ENCODE data around the gene MATK.

Gene MATK

DNA sequence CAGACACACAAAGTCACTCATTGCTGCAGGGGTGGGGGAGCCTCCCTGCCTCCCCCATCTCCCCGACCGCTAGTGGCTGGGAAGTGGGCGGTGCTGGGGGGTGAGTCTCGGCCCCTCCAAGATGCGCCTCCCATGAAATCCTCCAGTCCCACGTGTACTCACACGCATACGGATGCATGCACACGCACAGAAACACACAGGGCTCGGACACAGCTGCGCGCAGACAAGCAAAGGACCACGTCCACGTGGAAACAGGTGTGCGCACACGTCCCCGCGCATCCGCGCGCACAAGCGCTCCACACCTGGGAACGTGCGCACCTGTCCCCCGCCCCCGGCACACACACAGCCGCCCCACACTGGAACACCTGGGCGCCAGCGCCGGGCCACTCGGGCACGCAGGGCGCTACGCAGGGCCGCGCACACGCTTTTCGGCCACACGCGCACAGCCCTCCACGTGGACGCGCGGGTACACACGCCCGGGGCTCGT, 687 bp downstream of the MATK start:
- DNase-seq = no peak

DNA sequence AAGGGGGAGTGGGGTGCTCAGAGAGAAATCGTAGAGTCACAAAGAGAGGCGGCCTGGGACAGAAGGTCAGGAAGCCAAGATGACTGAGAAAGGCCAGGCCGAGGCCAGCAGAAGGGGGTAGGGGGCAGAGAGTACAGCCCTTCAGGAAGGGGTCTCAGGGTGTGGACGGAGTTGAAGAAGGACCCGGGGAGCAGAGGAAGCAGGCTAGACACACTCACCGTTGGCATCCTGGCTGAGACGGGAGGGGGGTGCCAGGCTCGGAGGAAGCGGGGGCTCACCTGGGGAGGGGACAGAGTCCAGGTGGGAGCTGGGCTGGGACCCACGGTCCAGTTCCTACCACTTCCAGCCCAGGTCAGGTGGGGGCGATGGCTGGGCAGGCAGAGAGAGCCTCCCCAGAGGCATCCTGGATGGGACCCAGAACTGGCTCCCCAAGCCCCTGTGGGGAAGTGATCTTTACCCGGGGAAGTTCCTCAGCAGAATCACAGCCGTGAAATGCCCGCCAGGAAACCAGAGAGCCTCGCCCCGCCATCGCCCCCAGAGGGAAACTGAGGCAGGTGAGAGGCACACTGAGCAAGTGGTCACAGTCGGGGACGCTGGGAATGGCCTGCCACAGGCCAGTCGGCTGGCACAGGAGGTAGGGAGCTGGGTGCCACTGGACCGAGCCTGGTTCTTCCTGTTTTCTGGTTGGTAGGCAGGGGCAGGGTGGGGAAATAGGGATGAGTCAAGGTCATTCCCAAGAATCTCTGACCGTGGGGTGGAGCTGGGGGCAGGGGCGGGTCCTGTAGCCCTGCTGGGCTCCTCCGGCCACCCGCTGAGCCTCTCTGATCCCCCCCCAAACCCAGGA, 1.4 kb downstream of the MATK start:
- no peak for DNase-seq

DNA sequence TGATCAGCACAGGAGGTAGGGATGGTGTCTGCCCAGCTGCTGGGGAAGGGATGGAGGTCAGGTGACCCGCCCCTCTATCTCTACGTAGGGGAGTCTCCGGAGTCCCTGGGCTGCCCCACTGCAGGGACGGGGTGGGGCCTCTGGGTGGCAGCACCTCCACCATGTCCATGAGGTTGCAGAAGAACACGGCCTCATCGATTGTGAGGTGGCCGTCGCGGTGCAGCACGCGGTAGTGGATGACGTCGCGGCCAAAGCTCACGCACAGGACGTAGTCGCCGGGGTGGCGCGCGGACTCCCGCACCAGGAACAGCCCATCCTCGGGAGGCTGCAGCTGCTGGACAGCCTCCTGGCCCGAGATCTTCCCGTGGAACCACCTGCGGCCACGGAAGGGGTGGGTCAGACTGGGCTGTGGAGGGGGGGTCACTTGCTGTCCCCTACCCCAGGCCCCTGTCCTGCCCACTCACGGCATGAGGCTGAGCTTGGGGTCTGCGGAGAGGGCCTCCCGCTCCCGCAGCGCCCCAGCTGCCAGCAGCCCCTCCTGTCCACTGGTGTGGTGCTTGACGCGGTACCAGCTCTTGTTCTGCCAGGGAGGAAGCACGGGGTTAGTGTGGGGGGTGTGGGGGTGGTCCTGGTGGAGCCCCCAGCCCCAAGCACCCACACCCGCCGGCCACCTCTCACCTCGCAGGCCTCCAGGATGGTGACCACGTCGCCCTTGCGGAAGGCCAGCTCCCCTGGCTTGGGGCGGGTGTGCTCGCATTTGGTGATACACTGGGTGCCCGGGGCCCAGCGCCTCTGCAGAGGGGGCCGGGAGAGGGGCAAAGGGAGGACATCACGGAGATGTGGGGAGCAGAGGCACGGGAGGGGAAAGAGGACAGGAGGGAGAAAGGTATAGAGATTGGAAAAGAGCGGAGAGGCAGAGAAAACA, 2.3 kb downstream of the MATK start:
- DNase-seq = no peak

DNA sequence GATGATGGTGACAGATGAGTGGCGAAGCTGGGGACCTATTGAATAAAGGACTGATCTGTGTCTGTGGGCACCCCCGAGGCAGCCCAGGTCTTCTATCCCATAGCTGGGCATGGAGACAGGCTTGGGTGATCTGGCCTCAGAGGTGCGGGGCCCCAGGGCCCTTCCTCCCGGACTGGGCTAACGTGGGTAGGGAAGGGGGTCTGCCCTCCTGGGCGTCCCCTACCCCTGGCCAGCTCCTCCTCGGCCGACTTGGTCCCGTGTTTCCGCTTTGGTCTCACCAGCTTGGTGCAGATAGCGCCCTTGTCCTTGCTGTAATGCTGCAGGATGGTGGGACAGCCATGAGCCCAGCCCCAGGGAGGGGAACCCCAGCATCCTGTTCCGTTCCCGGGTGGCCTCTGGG, 3.3 kb downstream of the MATK start:
- no peak for DNase-seq

DNA sequence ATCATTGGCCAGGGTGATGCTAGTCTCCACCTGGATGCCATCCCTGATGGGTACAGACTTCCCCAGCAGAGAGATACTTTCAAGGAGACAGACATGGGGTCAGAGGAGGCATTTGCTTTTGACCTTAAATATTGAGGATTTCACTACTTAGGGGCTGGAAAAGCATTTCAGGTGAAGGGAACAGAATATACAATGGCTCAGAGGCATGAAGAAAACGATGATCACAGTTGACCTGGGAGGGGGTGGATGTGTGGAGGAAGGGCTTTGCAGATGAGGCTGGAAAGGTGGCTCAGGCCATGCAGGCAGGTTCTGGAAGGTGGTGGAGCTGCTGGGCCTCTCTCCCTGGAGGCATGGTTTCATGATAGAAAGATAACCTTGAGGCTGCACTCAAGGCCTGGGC, 3.9 kb downstream of the MATK start:
- no peak for DNase-seq

DNA sequence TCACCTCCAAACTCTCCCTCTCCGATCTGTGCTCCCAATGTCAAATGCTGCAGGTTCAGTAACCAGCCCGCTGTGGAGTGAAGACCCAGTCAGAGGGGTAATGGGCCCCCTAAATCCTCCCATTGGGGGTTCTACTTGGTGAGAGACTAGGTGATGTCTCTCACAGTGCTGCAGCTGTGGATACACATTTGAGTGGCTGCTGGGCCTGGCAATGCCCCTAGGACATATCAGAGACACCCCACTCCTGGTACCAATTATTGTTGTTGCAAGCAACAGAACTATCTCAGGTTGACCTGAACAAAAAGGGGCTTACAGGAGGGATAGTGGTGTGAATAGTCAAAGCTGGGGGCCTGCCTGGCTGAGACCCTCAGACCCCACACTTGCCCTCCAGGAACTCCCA, 4.6 kb downstream of the MATK start:
- no peak for DNase-seq

DNA sequence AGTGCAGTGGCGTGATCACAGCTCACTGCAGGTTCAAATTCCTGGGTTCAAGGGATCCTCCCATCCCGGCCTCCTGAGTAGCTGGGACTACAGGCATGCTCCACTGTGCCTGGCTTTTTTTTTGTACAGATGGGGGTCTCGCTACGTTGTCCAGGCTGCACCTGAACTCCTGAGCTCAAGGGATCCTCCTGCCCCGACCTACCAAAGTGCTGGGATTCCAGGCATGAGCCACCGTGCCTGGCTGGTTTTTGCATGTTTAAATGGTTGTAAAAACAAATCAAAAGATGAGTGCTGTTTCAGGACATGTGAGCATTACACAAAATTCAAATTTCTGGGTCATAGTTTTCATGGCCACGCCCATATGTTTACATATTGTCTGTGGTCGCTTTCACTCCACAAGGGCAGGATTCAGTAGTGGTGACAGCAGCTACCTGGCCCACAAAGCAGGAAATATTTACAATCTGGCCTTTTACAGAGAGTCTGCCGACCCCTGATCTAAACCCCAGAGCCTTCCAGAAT, 5.3 kb downstream of the MATK start:
- no peak for DNase-seq

DNA sequence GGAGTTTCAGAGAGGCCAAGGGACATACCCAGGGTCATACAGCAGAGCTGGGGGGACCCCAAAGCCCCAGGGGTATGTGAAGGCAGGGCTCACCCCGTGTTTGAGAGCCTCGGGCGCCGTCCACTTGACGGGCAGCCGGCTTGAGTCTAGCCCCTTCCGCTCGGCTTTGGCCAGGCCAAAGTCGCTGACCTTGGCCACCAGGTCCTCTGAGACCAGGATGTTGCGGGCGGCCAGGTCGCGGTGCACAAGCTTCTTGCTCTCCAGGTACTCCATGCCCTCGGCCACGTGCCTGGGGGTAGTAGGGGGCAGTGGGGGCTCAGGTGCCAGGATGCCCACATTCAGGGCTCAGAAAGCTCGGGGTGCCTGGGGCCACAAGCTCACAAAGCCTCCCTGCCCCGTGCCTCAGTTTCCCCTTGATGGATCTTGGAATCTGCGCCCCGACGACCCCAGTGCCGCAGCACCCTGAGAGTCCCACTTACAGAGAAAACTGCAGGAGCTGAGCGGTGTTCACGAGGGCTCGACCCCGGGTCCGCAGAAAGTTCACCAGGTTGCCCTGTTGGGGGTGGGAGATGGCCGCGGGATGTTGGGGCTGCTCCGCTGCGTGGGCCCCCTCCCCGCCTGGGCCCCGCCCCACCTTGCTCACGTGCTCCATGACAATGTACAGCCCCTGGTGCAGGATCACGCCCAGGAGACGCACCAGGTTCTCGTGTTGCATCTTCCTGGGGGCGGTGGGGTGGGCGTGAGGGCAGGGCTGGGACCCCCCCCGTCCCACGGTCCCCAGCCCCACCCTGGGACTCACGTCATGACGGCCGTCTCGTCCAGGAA, 7.1 kb downstream of the MATK start:
- DNase-seq = no peak

DNA sequence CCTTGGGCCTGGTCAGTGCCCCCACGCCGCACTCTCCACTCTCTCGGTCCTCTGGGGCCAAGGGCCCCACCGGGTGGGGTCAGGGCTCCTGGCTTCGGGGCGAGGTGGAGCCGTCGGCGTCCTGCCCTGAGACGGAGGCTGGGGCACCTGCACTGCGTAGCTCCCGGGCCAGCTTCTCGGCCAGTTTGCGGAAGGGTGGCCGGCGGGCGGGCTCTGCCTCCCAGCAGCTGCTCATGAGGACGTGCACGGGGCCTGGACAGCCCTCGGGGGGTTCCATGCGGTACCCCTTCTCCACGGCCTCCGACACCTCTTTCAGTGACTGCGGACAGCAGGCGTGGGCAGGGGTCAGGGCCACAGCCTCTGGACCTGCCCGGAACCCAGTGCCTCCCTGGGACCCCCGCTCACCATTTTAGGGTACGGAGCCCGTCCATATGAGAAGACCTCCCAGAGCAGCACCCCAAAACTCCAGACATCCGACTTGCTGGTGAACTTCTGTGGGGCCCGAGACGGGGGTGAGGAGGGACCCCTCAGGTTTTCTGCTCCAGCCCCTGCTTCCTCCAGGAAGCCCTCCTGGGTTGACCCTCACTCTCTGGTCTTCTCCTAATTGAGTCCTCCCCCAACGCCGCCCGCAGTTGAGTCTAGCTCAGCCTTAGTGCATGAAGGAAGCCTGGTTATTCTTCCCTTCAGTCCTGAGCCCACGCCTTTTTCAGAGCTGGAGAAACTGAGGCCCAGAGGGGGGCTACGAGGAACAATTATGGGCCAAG, 7.9 kb downstream of the MATK start:
- DNase-seq = no peak

DNA sequence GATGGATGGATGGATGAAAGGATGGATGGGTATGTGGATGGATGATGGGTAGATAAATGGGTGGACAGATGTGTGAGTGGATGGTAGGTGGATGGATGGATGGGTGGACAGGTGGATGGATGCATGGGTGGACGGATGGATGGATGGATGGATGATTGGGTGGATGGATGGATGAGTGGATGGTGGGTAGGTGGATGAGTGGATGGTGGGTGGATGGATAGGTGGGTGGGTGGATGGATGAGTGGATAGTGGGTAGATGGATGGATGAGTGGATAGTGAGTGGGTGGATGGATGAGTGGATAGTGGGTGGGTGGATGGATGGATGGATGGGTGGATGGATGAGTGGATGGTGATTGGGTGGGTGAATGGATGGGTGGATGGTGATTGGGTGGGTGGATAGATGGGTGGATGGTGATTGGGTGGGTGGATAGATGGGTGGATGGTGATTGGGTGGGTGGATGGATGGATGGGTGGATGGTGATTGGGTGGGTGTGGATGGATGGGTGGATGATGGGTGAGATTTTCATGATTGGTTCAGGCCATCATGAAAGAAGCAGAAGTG, 9.6 kb downstream of the MATK start:
- no peak for DNase-seq

DNA sequence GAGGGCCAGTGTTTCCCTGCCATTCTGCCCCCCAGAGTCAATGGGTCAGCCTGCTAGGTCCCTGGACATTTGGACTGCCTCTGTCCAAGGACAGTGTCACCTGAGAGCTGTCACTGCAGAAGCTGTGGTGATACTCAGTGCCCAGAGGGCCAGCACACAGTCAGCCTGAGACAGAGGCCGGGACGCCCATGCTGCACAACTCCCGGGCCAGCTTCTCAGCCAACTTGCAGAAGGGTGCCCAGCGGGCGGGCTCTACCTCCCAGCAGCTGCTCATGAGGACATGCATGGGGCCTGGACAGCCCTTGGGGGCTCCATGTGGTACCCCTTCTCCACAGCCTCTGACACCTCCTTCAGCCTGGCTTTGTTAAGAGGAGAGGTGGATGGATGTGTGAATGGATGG, 10.3 kb downstream of the MATK start:
- DNase-seq = no peak

DNA sequence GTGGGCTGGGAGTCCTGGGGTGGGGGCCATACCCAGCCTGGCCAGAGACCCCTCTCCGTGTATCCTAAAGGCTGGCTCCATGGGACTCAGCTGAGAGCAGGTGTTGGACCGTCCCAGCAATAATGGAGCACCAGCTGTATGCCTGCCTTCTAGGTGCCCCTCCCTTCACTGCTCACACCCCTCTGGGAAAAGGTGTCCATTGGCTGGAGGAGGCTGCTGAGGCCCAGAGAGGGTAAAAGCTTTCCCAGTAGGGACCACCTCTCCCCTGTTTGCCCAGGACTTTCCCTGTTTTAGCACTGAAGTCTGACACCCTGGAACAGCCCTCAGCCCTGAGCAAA, 10.8 kb downstream of the MATK start:
- DNase-seq = no peak

DNA sequence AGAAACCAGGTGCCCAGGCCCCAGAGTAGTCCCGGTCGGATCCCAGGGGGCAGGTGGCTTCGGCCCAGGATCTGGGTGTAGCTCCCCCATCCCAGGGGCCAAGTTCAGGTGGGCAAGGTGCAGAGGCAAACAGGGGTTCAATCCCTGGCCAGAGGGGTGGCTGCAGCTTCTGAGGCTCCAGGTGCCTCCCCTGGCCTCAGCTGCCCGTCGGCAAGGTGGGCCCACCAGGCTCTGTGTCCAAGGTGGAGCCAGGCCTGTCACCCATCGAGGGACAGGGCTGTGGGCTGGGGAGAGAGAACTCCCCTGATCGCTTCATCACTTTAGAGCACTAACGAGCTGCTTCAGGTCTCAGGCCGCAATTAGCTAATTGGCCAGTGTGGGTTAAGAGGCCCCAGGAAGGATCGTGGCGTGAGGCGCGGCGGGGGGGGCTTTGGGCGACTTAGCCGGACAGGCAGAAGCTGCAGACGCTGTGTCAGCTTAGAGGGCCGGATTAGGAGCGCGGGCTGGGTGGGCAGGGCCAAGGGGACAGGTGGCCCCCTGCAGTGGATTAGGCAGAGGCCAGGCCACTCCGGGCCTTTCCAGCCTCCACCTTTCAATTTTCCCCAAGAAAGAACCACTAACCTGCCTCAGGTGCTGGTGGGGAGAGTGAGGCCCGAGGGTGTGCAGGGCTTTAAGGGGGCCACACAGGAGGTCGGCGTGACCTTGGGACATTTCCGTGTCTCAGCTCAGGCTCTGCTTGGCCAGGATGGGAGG, 11.4 kb downstream of the MATK start:
- no peak for DNase-seq

DNA sequence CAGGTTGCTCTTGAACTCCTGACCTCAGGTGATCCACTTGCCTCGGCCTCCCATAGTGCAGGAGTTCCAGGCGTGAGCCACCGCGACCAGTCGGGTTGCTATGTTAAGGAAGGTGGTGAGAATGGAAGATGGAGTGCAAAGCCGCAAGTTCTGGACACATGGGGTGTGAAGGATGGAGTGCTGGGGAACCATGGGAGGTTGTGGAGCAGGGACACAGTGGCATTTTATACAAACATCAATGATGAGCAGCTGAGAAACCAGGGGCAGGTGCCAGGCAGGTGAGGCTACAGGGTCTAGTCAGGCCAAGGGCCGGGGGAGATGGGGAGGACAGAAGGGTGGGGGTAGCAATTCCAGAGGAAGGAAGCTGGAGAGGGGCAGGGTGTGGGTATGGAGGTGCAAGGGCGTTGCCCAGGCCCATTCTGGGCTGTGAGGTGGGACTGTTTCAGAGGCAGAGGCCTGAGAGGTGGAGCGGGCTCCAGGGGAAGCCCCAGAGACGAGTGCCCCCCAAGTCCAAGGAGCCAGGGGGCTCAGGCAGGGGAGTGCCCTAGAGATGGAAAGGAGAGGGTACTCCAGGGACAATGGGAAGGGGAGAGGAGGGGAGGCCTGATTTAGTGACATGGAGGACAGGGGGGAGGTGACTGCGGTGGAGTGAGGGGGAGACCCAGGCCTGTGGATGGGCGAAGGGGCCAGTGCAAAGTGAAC, 12.2 kb downstream of the MATK start:
- no peak for DNase-seq

DNA sequence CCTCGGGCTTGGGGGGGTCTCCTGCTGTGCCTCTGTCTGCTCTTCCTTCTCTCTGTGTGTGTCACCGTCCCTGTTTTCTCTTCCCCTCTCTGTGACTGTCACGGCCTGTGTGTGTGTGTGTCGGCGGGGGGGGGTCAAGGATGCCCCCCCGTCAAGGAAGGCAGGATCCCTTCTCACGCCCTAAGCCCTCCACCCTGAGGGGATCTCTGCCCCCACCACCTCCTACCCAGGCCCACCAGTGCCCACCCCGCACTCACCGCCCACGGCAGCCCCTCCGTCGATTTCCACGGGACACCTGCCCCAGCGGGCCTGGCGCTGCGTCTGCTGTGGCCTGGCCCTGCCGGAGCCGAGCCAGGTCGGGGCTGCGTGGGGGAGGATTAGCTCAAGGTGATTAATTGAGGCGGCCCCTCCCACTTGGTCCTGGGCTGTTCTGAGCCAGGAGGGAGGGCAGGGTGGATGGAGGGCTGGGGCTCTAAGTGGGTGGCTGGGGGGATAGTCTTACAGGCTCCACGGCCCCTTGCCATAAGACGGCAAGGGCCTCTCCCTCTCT, 14.2 kb downstream of the MATK start, which contains the start of gene RAX2:
Gene RAX2 (minus strand): TSS at position 323 of the 550 bp plus-strand sequence. CDS start 486 bp downstream, outside the sequence.
- no peak for DNase-seq

DNA sequence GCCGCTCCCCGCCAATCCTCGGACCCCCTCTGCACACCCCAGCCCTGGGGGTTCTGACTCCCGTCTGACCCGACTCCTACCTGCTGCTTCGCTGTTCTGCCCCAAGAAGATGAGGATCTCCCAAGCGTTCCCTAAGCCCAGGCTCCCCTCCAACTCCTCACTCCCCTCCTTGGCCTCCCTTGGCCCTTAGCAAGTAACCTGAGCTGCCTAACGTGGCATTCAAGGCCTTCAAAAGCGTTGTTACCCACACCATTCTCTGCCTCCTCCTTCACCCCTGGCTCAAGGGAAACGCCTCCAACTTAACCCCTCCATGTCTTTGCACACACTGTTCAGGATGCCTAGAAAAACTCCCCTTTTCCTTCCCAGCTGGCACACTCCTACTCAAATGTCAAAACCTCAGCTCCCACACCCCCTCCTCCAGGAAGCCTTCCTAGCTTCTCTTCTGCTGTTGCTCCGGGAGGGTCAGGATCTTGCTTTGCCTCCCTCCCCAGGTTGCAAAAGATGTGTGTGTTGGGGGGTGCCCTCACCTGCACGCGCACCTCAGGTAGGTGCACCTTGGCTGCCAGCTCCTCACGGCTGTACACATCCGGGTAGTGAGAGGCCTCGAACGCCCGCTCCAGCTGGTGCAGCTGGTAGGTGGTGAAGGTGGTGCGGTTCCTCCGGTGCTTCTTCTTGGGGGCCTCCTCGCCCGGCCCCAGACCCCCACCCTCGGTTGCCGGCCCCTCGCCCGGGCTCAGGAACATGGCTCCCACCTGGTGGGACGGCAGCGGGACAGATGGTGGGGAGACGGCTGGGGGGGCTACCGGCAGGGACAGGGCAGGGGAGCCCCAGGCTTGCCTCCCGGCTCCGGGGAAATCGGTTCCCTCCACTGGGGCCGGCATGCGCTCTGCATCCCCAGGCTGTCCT, 14.9 kb downstream of the MATK start:
- no peak for DNase-seq

DNA sequence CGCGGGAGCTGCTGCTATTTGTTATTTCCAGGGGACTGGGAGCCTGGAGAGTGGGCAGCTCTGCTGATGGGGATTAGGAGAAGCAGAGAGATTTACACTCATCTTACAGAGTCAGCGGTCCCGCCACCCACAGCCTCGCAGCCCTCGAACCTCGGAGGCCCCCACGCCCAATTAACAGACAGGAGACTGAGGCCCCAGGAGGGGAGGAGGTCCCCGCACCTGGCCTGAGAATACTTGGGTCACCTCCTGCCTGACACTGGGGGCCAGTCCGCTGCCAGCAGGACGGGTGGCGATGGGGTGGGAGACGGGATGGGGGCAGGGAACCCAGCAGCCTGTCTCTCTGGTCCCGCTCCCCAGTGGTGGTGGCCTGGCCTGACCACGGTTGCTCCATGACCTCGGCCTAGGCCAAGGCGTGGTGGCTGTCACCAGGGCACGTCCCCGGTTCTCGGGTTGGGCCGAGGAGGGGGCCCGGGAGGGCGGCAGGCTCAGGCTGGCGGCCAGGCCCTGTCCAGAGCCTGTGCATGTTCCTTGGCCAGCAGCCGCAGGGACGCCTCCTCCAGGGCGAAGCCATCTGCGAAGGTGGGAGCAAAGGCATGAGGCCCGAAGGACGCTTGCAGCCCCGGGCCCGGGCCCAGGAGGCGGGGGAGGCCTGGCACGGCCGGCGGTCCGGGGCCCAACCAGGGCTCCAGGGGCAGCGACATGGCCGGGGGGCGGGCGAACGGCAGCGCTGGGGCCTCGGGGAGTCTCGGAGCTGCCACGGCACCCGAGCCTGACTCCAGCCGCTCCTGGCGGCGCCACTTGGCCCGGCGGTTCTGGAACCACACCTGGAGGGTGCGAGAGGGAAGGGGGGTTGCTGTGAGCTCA, 15.8 kb downstream of the MATK start:
- DNase-seq = no peak

DNA sequence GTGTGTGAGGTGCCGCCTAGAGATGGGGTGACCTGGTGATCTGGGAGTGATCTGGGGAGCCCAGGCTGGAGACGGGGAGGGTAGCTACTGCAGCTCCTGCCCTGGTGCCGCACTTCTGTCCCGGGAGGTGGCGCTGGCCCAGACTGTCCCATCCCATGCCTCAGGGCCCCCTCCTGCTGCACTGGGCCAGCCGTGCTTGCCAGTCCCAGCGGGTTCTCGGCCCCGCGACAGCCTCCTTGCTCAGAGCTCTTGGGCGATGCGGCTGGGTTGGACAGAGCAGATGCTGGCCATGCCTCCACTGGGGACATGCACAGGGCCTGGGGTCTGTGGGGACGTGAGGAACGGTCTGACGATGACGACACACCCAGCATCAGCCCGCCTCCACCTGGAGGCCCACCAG, 16.7 kb downstream of the MATK start:
- no peak for DNase-seq

Data from NCI-H1436 treated with DMSO at 0.1 percent for 48 hours (cell line).